ENCODE data around the gene HIVEP2.

HIVEP2 gene

DNA sequence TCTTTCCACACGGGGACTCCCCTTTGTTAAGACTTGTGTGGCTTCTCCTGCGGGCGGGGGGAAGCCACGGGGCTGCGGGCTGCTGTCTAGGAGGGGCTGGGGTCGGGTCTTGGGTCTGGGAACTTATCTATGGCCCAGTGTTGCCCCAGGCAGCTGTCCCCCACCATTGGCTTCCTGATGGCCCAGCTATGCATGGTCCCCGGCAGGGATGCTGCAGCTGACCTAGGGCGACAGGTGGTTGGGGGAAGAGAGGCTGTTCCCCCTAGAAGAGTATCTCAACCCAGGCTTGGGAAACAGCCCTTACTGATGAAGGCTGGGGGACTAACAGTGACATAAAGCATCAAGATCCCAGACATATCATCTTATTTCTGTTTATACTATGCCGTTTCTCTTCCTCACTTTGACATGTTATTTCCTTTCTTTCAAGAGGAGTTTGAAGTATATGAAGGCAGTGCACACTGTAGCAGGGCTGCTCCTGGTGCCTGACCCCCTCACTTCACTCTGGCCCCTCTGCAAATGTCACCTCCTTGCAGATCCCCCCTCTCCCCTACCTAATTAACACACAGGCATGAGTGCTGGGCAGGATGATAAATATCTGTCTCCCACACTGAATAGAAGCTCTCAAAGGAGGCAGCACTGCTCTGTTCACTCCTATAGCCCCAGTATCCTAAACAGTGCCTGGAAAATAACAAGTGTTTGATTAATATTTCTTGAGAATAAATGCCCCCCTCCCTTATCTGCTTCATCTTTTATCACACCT, 87.0 kb downstream of the HIVEP2 start:
- DNase-seq: no peak

DNA sequence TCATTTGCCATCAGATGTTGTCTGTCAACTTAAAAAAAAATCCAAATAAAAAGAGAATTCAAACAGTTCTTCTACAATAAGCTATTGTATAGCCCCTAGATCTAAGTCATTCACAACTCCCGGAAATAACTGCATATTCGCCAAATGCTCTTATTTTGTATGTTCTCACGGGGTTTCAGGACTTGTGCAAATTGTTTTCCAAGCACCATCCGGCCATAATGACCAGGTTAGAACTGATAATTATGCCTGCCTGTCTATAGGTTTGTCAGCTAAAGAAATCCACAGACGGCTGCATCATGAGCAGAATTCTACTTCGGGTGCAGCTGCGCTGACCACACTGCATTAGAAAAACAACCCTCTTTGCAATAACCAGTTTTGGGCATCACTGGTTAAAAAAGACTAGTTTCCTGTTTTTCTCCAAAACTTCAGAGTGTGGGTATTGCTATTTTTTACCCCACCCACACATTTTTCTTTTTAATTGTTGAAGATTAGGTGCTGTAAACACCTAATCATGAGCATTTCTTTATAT, 87.7 kb downstream of the HIVEP2 start:
- DNase-seq: no peak

GRCh38 chr6:142856624-142857232, 88.2 kb downstream of the HIVEP2 start:
- no peak for DNase-seq

DNA sequence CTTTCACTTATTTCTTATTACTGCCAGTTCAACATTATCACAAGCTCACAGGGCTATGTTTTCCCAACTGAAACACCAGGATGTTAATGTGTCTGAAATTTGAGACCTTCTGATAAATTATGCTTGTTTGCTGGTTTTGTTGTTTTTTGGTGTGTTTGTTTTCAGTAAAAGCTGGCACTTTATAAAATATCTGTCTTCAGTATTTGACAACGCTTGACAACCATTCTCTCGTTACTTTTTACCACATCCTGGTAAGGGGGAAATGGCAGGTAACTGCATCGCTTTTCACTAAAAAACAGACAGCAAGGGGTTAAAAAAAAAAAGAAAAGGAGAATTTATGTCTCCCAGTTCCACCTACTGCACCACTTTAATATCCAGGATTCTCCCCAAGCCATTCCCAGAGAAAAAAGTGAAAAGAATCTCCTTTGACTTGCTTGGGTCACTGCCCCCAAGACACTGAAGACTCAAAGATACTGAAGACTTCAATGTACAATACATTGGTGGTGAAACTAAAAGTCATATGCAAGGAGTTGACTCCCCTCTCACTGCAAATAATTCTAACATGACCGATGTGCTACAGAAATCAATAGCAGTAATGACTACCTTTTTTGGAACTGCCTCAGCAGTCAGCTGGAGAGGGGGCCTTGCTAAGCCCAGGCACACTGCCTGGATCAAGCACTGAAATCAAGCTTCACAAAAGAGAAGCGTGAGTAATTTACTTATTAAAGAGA, 88.9 kb downstream of the HIVEP2 start:
- DNase-seq: no peak

GRCh38 chr6:142854589-142855488, 90.1 kb downstream of the HIVEP2 start:
- DNase-seq: no peak

DNA sequence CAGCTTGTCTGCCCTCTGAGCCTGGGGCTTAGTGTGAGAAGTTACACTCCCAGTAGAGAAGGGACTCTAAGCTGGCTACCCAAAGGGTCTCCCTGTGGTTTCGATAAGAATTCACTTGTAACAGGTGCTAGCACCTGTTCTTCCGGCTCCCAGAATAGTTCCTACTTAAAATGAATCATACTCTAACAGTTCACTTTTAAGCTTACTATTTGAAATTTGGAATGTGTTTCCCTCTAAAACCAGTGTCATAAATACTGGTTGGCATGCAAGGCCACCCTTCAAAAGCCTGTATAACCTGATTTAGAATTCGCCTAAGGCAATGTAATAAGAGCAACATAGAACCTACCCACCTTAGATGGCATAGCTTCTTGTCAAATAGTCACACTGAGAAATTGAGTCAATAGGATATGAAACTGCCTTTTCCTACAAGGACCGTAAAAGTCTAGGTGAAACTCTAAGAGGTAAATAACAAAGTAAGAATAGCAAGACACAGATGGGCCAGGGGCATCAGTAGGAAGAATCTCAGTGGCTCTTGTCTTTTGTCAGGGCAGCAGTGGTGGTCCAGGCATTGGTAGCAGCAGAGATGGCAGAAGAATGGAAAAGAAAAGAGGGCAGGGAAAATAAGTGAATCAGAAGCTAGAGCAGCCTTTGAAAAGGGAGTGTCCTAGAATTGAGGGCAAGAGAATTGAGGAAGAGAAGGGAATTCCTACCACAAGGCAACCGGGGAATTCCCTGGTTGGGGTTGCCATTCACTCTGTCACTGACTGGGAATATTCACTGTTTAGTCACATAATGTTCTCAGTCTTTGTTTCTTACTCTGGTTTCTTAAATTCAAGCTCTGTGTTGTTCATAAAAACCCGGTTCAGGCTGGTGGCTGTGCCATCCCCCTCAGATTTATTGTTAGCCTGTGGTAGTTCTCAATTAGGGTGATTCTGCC, 91.5 kb downstream of the HIVEP2 start:
- DNase-seq: no peak

DNA sequence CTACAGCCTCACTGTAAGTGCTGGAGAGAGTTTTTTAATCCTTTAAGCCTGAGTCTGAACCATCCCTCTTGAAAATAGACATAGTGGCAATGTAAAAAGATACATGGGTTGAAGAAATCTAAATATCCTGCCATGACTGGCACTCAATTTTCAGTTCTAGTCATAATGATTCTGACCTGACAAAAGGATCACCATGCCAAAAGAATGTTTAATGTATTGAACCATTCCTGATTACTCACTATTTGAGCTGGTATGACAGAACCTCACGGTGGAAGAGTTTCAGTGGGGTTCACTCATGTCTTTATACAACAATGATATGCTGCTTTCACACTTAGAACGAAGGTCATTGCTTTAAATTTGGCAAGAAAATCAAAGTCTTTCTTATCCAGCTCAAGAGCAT, 93.4 kb downstream of the HIVEP2 start:
- DNase-seq: no peak

GRCh38 chr6:142850679-142851423, 94.1 kb downstream of the HIVEP2 start:
- DNase-seq: no peak

DNA sequence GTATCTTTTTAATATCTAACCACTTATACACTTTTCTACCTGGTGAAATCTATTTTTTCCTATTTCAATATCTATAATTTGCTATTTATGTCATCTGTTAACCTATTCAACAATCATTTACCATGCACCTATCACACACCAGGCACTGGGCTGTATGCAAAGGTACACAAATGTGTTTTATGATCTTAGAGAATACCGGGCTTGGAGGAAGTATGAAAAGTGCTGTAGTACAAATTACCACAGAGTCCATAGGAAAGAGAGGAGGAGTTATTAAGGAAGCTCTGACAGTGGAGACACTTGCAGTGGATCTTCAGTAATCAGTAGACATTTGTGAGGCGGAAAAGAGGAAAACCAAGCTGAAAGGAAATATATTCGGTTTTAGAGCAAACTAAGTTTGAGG, 96.0 kb downstream of the HIVEP2 start:
- DNase-seq: no peak

- DNase-seq: no peak
Measured at GRCh38 chr6:142848156-142848555, 96.8 kb downstream of the HIVEP2 start.

- no peak for DNase-seq
Measured at GRCh38 chr6:142846883-142847287, 98.1 kb downstream of the HIVEP2 start.

DNA sequence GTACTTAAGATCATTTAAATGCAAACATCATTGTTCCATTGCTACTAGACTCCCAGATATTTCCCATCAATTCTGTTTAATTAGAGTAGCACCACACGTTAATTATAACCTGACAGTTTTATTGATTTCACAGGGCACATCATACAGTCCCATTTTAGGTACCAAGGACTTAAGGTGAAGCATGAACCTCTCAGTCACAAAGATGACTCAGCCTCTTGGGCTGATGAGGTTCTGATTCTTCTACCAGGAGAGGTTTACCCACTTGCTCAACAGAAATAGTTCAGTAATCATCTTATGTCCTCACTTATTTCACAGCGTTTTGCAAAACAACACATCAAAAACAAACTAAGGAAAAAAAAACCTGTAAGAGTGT, 98.5 kb downstream of the HIVEP2 start:
- DNase-seq: no peak

DNA sequence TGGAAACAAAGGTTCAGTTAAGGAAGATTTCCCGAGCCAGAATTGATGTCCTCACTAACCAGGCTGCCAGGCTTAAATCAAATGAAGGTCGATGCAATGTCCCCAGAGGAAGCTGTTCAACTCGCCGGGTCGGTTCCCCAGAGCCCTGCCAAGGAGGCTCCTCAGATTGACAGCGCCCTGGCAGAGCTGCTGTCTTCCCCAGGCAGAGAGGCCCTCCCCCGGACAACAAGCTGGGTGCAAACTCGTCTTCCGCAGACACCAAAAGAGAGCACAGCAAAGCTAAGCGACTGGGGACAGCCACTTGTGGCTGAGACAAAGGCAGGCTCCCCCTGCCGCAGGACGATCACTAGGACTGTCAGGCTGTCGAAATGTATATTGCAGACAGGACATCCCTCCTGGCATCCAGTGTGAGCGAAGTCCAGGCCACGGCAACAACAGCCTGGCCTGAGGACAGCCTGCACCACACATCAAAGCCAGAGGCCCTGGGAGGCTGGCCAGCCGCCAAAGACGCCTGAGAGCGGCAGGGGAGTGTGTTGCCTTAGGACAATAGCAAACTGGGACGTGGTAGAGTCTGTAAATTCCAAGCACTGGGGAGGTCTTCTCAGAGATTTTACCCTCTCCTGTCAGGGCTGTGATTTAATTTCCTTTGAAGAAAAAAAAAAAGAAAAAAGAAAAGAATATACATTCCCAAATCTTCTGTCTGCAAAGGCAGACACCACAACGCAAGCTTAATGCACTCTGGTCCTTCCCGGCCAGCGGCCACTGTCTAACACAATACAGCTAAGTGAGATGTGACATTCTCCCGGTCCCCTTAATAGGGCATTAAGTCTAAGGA, 99.1 kb downstream of the HIVEP2 start:
- peak; percentile 72 to 85 for DNase-seq

- no peak for DNase-seq
Measured at GRCh38 chr6:142845143-142845571, 99.8 kb downstream of the HIVEP2 start.

- DNase-seq: no peak
Measured at GRCh38 chr6:142844065-142844755, 100.8 kb downstream of the HIVEP2 start.

- DNase-seq: no peak
Measured at GRCh38 chr6:142843361-142843760, 101.6 kb downstream of the HIVEP2 start.

GRCh38 chr6:142842418-142843261, 102.3 kb downstream of the HIVEP2 start:
- peak in 1 of 2 donors; percentile 24 for DNase-seq

- no peak for DNase-seq
Measured at GRCh38 chr6:142841915-142842314, 103.1 kb downstream of the HIVEP2 start.
